Esophagus mucosa (tissue), 1 donor: ENCODE results near the gene MBD3. TPM values are rescaled to one million over a fixed set of nuclear protein-coding genes. Genes with fewer than 3 reads are reported as not detected.
"Not testable (repeated sequence)": the region's sequence is repeated elsewhere in the genome, so short reads cannot be mapped to it uniquely, and the experiment has no call there.

Source experiments
- ATAC-seq: fragments of 200-7000 bp; cut with Tn5 transposase; one replicate; pipeline ENCODE4 v1.9.1; 2020
- total RNA-seq: library from RNA; stranded (reverse); gene quantifications from one replicate; pipeline ENCODE4 v1.2.4, GENCODE V29; 2023
- donor health status: DM: yes; HTN: yes; CAD: no.

Gene MBD3
- total RNA-seq, 1 donor from 2014 or later, result 44.2 TPM

DNA sequence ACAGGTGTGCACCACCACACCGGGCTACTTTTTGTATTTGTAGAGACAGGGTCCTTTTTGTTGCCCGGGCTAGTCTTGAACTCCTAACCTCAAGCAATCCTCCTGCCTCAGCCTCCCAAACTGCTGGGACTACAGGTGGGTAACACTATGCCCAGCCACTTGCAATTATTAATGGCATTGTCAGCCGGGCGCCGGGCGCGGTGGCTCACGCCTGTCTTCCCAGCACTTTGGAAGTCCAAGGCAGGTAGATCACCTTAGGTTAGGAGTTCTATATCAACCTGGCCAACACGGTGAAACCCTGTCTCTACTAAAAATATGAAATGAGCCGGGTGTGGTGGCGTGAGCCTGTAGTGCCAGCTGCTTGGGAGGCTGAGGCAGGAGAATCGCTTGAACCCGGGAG lies 21.8 kb downstream of the MBD3 start:
- no peak for ATAC-seq

- ATAC-seq, result no peak
These were observed 22.7 kb downstream of the MBD3 start for GRCh38 chr19:1569997-1570396.

- ATAC-seq, result peak; percentile 86
These were observed 24.2 kb downstream of the MBD3 start, which contains the start of gene MEX3D for GRCh38 chr19:1568320-1569019. Gene MEX3D, minus strand, starts transcription at chr19:1568325. Its CDS starts 267 bp downstream, at chr19:1568058.

GRCh38 chr19:1567848-1568227 lies 24.8 kb downstream of the MBD3 start:
- ATAC-seq, result no peak

GRCh38 chr19:1567116-1567847 lies 25.4 kb downstream of the MBD3 start:
- ATAC-seq, result peak; percentile 15

GRCh38 chr19:1566392-1567115 lies 26.1 kb downstream of the MBD3 start:
- ATAC-seq, result peak; percentile 24

DNA sequence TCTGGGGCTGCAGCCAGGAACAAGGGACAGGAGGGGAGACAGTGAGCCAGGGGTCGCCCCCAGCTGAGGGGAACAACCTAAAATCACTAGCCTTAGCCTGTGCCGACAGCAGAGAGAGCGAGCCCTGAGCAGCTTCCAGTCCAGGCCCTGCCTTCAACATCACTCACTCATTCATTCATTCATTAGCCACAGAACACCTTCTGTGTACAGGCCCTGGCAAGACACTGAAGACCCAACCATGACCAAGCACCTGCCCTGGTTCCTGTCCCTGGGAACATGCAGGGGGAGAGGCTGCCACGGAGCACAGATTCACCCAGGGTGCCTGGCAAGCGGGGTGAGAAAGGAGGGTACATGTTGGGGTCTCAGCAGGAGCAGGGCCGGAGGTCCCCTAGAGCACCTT lies 29.4 kb downstream of the MBD3 start:
- no peak for ATAC-seq

DNA sequence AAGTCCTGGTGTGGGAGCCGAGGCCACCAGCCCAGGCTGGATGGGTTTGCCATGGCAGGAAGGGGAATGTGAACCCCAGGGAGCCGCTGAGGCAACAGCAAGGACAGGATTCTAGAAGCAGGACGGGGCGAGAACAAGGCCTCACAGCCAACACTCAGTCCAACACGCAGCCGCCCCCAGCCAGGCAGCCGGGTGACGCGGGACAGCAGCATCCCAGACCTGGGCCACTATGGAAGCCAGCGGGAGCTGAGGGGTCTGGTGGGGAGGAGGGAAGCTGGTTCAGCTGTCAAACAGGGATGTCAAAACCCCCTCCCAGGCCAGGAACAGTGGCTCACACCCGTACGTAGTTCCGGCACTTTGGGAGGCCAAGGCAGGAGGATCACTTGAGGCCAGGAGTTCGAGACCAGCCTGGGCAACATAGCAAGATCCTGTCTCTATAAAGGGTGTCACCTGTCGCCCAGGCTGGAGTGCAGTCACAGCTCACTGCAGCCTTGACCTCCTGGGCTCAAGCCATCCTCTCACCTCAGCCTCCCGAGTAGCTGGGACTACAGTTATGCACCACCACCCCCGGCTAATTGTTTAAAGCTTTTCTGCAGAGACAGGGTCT lies 31.3 kb downstream of the MBD3 start:
- ATAC-seq, result no peak

- ATAC-seq, result no peak
These were observed 32.3 kb downstream of the MBD3 start for GRCh38 chr19:1560286-1560882.

DNA sequence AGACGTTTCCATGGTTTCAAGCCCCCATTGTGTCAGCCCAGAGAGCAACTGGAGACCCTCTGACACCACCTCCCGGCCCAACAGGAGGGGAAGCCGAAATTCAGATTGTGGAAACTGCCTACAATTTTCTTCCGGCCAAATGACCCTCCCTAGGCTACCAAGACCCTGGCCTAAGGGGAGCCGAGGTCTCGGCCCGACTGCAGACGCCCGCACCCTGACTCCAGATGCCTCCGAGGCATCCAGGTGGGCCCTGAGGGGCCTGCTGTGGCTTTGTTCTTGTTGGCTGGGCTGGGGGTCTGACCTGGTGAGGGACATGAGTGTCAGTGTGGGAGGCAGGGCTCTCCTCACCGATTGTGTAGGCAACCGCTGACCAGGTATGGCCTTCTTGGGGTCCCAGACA lies 34.1 kb downstream of the MBD3 start:
- no peak for ATAC-seq

- ATAC-seq, result no peak
These were observed 36.1 kb downstream of the MBD3 start for GRCh38 chr19:1556390-1557070.

- ATAC-seq, result no peak
These were observed 36.9 kb downstream of the MBD3 start for GRCh38 chr19:1555487-1556389.

GRCh38 chr19:1554968-1555367 lies 37.7 kb downstream of the MBD3 start:
- no peak for ATAC-seq

DNA sequence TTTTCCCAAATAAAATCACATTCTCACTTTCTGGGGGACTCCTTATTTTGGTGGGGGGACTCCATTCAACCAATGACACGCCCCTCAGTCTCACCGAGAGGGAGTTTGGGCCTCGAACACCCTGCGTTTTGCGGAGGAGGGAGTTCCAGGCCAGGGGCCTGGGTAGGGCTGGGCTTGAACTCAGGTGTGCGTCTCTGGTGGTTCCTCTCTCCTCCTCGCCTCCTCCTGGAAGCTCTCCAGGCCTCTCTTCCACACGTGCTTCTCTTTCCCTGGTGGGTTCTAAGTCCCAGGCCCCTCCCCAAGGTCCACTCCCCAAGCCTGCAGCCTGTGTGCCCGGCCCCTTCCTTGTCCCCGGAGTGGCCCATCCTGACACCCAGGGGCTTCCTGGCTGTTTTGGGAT lies 39.2 kb downstream of the MBD3 start:
- no peak for ATAC-seq

DNA sequence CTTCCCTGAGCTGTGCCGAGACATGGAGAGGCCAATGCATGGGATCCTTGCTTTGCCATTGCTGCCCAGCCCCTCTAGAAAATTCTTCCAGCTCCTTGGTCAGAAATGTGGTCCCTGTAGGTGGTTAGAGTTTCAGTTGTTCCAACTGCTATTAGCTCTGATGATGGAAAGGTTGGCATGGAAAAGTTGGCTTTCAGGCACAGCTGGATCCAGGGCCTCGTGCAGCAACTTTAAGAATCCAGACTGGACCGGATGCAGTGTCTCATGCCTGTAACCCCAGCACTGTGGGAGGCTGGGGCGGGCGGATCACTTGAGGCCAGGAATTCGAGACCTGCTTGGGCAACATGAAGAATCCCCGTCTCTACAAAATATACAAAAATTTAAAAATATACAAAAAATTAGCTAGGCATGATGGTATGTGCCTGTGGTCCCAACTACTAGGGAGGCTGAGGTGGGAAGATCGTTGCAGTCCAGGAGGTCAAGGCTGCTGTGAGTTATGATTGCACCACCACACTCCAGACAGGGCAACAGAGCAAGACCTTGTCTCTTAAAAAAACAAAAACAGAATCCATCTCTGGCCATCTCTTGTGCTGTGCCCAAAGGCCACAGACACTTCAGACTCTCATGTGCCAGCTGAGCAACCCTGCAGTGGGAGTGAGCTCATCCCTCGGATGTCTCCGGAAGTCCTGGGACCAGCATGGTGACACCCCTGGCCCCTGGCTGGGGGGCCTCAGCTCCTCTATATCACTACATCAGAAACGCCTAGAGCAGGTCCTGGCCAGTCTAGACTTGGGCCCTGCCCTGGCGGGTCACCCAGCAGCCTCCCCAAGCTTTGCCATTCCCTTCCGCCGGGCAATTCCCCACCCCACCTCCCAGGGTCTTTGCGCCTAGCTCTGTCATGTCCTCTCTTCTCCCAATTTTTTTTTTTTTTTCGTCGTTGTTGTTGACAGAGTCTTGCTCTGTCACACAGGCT lies 41.3 kb downstream of the MBD3 start:
- ATAC-seq, result no peak

GRCh38 chr19:1549332-1549945 lies 43.2 kb downstream of the MBD3 start:
- ATAC-seq, result no peak

- ATAC-seq, result no peak
These were observed 52.2 kb downstream of the MBD3 start for GRCh38 chr19:1540365-1540925.

- ATAC-seq, result not testable (repeated sequence)
These were observed 52.9 kb downstream of the MBD3 start for GRCh38 chr19:1539749-1540148.

DNA sequence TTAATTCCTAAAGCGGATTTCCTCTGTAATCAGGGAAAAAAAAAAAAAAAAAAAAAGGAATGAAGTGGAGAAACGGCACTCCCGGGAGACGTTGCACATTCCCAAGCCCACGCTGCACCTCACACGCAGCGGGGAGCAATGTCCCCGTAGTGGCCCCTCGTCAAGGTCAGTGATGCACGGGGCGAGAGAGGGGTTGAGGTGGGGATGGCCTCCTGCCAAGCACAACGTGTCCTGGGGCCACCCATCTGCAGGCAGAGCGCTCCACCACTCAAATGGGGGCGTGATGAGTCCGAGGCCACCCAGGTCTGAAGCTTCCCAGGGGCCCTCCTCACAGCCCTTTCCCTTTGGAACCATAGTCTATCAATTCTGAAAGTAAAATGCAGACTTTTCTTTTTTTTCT lies 53.7 kb downstream of the MBD3 start:
- peak; percentile 31 for ATAC-seq
